H1 (cell line): ENCODE measurements around the gene NREP. TPM values are rescaled to one million over a fixed set of nuclear protein-coding genes. Genes with fewer than 3 reads are reported as not detected.

Experiments used
- CTCF ChIA-PET: fragments of 300-600 bp; sonication (Branson Sonifier 250); formaldehyde crosslinking; loops from one replicate; lab custom pipeline; 2021; ENCODE audit not compliant: partially characterized antibody; lab: Charles Lee
- POLR2A ChIA-PET: fragments of 300-600 bp; sonication (Branson Sonifier 250); formaldehyde crosslinking; loops from one replicate; lab custom pipeline; 2021; ENCODE audit warnings: inconsistent platforms; ENCODE audit not compliant: partially characterized antibody; lab: Charles Lee
- DNase-seq, 2 experiments: peaks; one replicate each; pipeline versions ENCODE4 v3.0.0 to v3.0.0-alpha.2; 2010 to 2022; ENCODE audit warnings: low spot score in 2 of 2, low read depth in 1 of 2, mixed read lengths in 1 of 2
- FAIRE-seq: peaks from 2 replicates; lab custom pipeline; 2011; peaks lifted over from hg19 to GRCh38; lab: Jason Lieb, UNC
- H2AFZ ChIP-seq: 2 replicates; pipeline ENCODE4 v1.8.1; 2012; ENCODE audit warnings: low read length, inconsistent platforms
- H2AK5ac ChIP-seq: 2 replicates; pipeline ENCODE4 v1.6.1; 2013; ENCODE audit warnings: low read depth, low read length
- H2BK120ac ChIP-seq: replicated peaks from 2 replicates; pipeline ENCODE3; 2013; ENCODE audit warnings: low read depth, low read length, inconsistent platforms
- H2BK12ac ChIP-seq: 2 replicates; pipeline ENCODE4 v1.6.1; 2013; ENCODE audit warnings: low read depth, low read length
- H2BK15ac ChIP-seq: 2 replicates; pipeline ENCODE4 v1.6.1; 2013; ENCODE audit warnings: low read length
- H2BK20ac ChIP-seq: 2 replicates; pipeline ENCODE4 v1.6.1; 2013; ENCODE audit warnings: low read length
- H2BK5ac ChIP-seq: 2 replicates; pipeline ENCODE4 v1.6.1; 2013; ENCODE audit warnings: low read depth, low read length
- H3K14ac ChIP-seq: 2 replicates; pipeline ENCODE4 v1.6.1; 2013; ENCODE audit warnings: inconsistent platforms; ENCODE audit not compliant: insufficient read length
- H3K18ac ChIP-seq: 2 replicates; pipeline ENCODE4 v1.6.1; 2013; ENCODE audit warnings: low read length; ENCODE audit errors: extremely low read depth
- H3K23ac ChIP-seq: 2 replicates; pipeline ENCODE4 v1.6.1; 2013; ENCODE audit warnings: inconsistent platforms; ENCODE audit not compliant: insufficient read length
- H3K23me2 ChIP-seq: 2 replicates; pipeline ENCODE4 v1.6.1; 2013; ENCODE audit warnings: low read depth, low read length
- H3K27ac ChIP-seq: 2 replicates; pipeline ENCODE4 v1.6.1; 2011; ENCODE audit warnings: low read depth, low read length, inconsistent platforms
- H3K27me3 ChIP-seq, 4 experiments: replicated peaks in 1 of 4; 1 replicate in 1 of 4; 2 replicates in 3 of 4; pipeline versions ENCODE4 v1.6.1 to v1.8.1; 2011 to 2013; ENCODE audit warnings: low read length in 3 of 4, mild to moderate bottlenecking in 3 of 4, inconsistent platforms in 2 of 4, mixed read lengths in 2 of 4, moderate library complexity in 1 of 4; ENCODE audit not compliant: control insufficient read depth in 3 of 4, insufficient read depth in 3 of 4; ENCODE audit errors: extremely low read depth in 1 of 4
- H3K36me3 ChIP-seq, 4 experiments: 2 replicates each; pipeline versions ENCODE4 v1.6.1 to v1.8.1; 2011 to 2013; ENCODE audit warnings: mild to moderate bottlenecking in 4 of 4, low read length in 3 of 4, moderate library complexity in 2 of 4, control low read depth in 1 of 4, inconsistent platforms in 1 of 4; ENCODE audit not compliant: insufficient read depth in 4 of 4, control insufficient read depth in 2 of 4
- H3K4ac ChIP-seq: replicated peaks from 2 replicates; pipeline ENCODE3; 2013; ENCODE audit warnings: low read length, low read depth, mixed read lengths, inconsistent platforms; ENCODE audit not compliant: insufficient read length
- H3K4me1 ChIP-seq, 4 experiments: replicated peaks in 1 of 4; 1 replicate in 1 of 4; 2 replicates in 3 of 4; pipeline versions ENCODE4 v1.6.1 to v1.8.1; 2011 to 2013; ENCODE audit warnings: low read length in 3 of 4, inconsistent platforms in 2 of 4, mixed read lengths in 1 of 4; ENCODE audit not compliant: insufficient read depth in 4 of 4, control insufficient read depth in 3 of 4
- H3K4me2 ChIP-seq, 2 experiments: 2 replicates each; pipeline versions ENCODE4 v1.6.1 to v1.8.1; 2011 to 2013; ENCODE audit warnings: low read depth in 2 of 2, low read length in 2 of 2, control low read depth in 1 of 2, inconsistent platforms in 1 of 2, mild to moderate bottlenecking in 1 of 2; ENCODE audit not compliant: insufficient read depth in 1 of 2
- H3K4me3 ChIP-seq, 4 experiments: fragments of 200-600, 300-600 bp in 1 of 4; sonication (generic), shearing (Covaris generic), sonication (Bioruptor Twin) in 1 of 4; 2 replicates each; pipeline versions ENCODE4 v1.5.1 to v1.8.1; 2011 to 2016; ENCODE audit warnings: low read length in 4 of 4, low read depth in 3 of 4, control low read depth in 2 of 4, inconsistent platforms in 2 of 4, mild to moderate bottlenecking in 2 of 4, mixed read lengths in 1 of 4, moderate library complexity in 1 of 4; ENCODE audit not compliant: insufficient read depth in 2 of 4; ENCODE audit errors: extremely low read depth in 1 of 4
- H3K56ac ChIP-seq: replicated peaks from 2 replicates; pipeline ENCODE3; 2013; ENCODE audit warnings: low read depth, mild to moderate bottlenecking, mixed read lengths, low read length, inconsistent platforms; ENCODE audit not compliant: insufficient read length
- H3K79me1 ChIP-seq: 2 replicates; pipeline ENCODE4 v1.6.1; 2013; ENCODE audit warnings: low read depth, low read length, control low read depth
- H3K79me2 ChIP-seq, 2 experiments: 2 replicates each; pipeline versions ENCODE4 v1.6.1 to v1.8.1; 2012 to 2013; ENCODE audit warnings: low read length in 2 of 2, mild to moderate bottlenecking in 2 of 2, inconsistent platforms in 1 of 2; ENCODE audit not compliant: insufficient read depth in 2 of 2, control insufficient read depth in 1 of 2
- H3K9ac ChIP-seq, 4 experiments: replicated peaks in 1 of 4; 1 replicate in 1 of 4; 2 replicates in 3 of 4; pipeline versions ENCODE4 v1.6.1 to v1.8.1; 2011 to 2013; ENCODE audit warnings: low read depth in 3 of 4, low read length in 3 of 4, control low read depth in 2 of 4, mild to moderate bottlenecking in 2 of 4, moderate library complexity in 2 of 4, inconsistent platforms in 1 of 4; ENCODE audit errors: extremely low read depth in 1 of 4
- H3K9me3 ChIP-seq, 2 experiments: 2 replicates each; pipeline versions ENCODE4 v1.6.1 to v1.8.1; 2012 to 2013; ENCODE audit warnings: mild to moderate bottlenecking in 2 of 2, moderate library complexity in 2 of 2, control low read depth in 1 of 2, inconsistent platforms in 1 of 2, low read depth in 1 of 2, low read length in 1 of 2, mixed read lengths in 1 of 2; ENCODE audit not compliant: insufficient read depth in 2 of 2
- H4K20me1 ChIP-seq, 2 experiments: replicated peaks in 1 of 2; 2 replicates each; pipeline versions ENCODE3 to v1.8.1; 2011 to 2013; ENCODE audit warnings: inconsistent platforms in 2 of 2, low read length in 2 of 2, mild to moderate bottlenecking in 1 of 2; ENCODE audit not compliant: insufficient read depth in 2 of 2, control insufficient read depth in 1 of 2
- H4K5ac ChIP-seq: 2 replicates; pipeline ENCODE4 v1.6.1; 2013; ENCODE audit warnings: low read length, low read depth, mixed read lengths, inconsistent platforms; ENCODE audit not compliant: insufficient read length
- H4K8ac ChIP-seq: 2 replicates; pipeline ENCODE4 v1.8.0; 2013; ENCODE audit warnings: mild to moderate bottlenecking, moderate library complexity, low read length, inconsistent platforms; ENCODE audit not compliant: insufficient read depth; ENCODE audit errors: extremely low read depth
- H4K91ac ChIP-seq: replicated peaks from 2 replicates; pipeline ENCODE3; 2013; ENCODE audit warnings: low read length, mixed read lengths, inconsistent platforms; ENCODE audit not compliant: insufficient read length
- ATF2 ChIP-seq: IDR thresholded peaks from 2 replicates; pipeline ENCODE4 v1.6.1; 2012; ENCODE audit warnings: low read length, inconsistent platforms
- ATF3 ChIP-seq: IDR thresholded peaks from 2 replicates; pipeline ENCODE4 v1.6.1; 2011; ENCODE audit warnings: low read depth, mild to moderate bottlenecking, low read length; ENCODE audit not compliant: insufficient read depth
- GTF2F1 ChIP-seq: IDR thresholded peaks from 2 replicates; pipeline ENCODE4 v1.6.1; 2012; ENCODE audit warnings: low read depth, low read length, improper control_type of control experiment, borderline replicate concordance
- KDM5A ChIP-seq: fragments of 200-600 bp; IDR thresholded peaks from 2 replicates; pipeline ENCODE4 v1.7.1; 2012; ENCODE audit warnings: mild to moderate bottlenecking, low read length, inconsistent platforms, mixed read lengths
- PHF8 ChIP-seq: fragments of 200-600 bp; sonication (generic); conservative IDR thresholded peaks from 2 replicates; pipeline ENCODE4 v1.7.1; 2012; ENCODE audit warnings: low read depth, mild to moderate bottlenecking, inconsistent platforms, low read length, moderate library complexity
- RFX5 ChIP-seq: IDR thresholded peaks from 2 replicates; pipeline ENCODE4 v1.6.1; 2011; ENCODE audit warnings: low read depth, low read length, improper control_type of control experiment, borderline replicate concordance
- RXRA ChIP-seq: IDR thresholded peaks from 2 replicates; pipeline ENCODE4 v1.6.1; 2011; ENCODE audit warnings: low read depth, mild to moderate bottlenecking, low read length, moderate library complexity; ENCODE audit not compliant: insufficient read depth
- SAP30 ChIP-seq: fragments of 300-600 bp; sonication (generic); IDR thresholded peaks from 2 replicates; pipeline ENCODE4 v1.7.1; 2012; ENCODE audit warnings: low read length, moderate library complexity, mild to moderate bottlenecking, inconsistent platforms; ENCODE audit not compliant: insufficient read depth, insufficient replicate concordance
- SIX5 ChIP-seq: IDR thresholded peaks from 2 replicates; pipeline ENCODE4 v1.6.1; 2011; ENCODE audit warnings: mild to moderate bottlenecking, low read depth, low read length
- USF2 ChIP-seq: IDR thresholded peaks from 2 replicates; pipeline ENCODE4 v1.6.1; 2011; ENCODE audit warnings: low read length, improper control_type of control experiment
- WGBS, 2 experiments: shearing (Covaris generic) in 1 of 2; methylation state at CpG; one replicate each; pipeline versions ENCODE4 v1.1.6 to v1.1.7; 2013 to 2015; ENCODE audit warnings: low lambda C conversion rate in 2 of 2, mixed read lengths in 2 of 2, inconsistent platforms in 1 of 2, low coverage in 1 of 2, missing lambda C conversion rate in 1 of 2; ENCODE audit not compliant: insufficient replicate concordance in 2 of 2, insufficient coverage in 1 of 2, insufficient read length in 1 of 2; ENCODE audit errors: extremely low coverage in 1 of 2, missing lambda C conversion rate in 1 of 2; 5-methylcytosine and 5-hydroxymethylcytosine counted together
- polyA plus RNA-seq, 7 experiments: library from polyadenylated mRNA; depleted of rRNA in 3 of 7; stranded (reverse) in 5 of 7; unstranded in 2 of 7; fragments of >200 nt in 5 of 7; fragments of 200-250 nt in 2 of 7; gene quantifications; 1 replicate in 5 of 7; 2 replicates in 1 of 7; 4 replicates in 1 of 7; pipeline versions ENCODE4 v1.2.1 to v1.2.3, GENCODE V29; 2011 to 2013; ENCODE audit warnings: missing spikeins in 2 of 7, mixed read lengths in 2 of 7
- total RNA-seq: library from RNA; stranded (reverse); fragmentation: NEBNext Ultra II Directional; extraction: Animal tissue kit (Norgen Biotek cat#: 25700); gene quantifications from 2 replicates; pipeline ENCODE4 v1.2.1, GENCODE V29; 2021

The NREP gene
- total and polyA plus RNA-seq, 2 of the 8 experiments (the other 6 are each of a cell fraction or from before 2014, with no cell fraction given): 254 to 301 TPM

GRCh38 chr5:111743988-111744387 is 13.0 kb downstream of the NREP start:
- no peak for FAIRE-seq
- no peak overlapping the region for H2BK5ac ChIP-seq
- TF ChIP-seq RXRA (no peak), PHF8 (no peak), RFX5 (no peak), SAP30 (no peak), USF2 (no peak), ATF2 (no peak), ATF3 (no peak), SIX5 (no peak), KDM5A (no peak), GTF2F1 (no peak)

More at GRCh38 chr5:111743988-111744387, 13.0 kb downstream of the NREP start:
- no peak overlapping the region for H3K4me2 ChIP-seq
- no peak overlapping the region for H2BK120ac ChIP-seq
- H3K27ac ChIP-seq: no peak overlapping the region
- H2AK5ac ChIP-seq: no peak overlapping the region
- no peak overlapping the region for H4K5ac ChIP-seq
- no peak overlapping the region for H3K4ac ChIP-seq
- H2BK15ac ChIP-seq: no peak overlapping the region
- H3K79me1 ChIP-seq: peaks cover 4% of the 10 kb centered on the region
- H3K27me3 ChIP-seq: no peaks in the 10 kb centered on the region
- H3K4me3 ChIP-seq: no peak overlapping the region
- WGBS, 2 experiments: 89% methylated on average over 2 of the region's 2 CpGs; no CpG with 5 or more reads in 1 of the 2 experiments
- ChIA-PET POLR2A (interaction anchor here (0.8 to 2.8 kb wide), 6 partner anchors 8 to 14 kb away, joined by 3 to 15 read pairs (median 4); partner anchors contain the start of gene NREP), CTCF (no interaction called here)
- no peak overlapping the region for H4K8ac ChIP-seq
- no peak overlapping the region for H3K56ac ChIP-seq
- peaks cover 4 to 23% of the 10 kb centered on the region in 2 experiments for H4K20me1 ChIP-seq
- H4K91ac ChIP-seq: no peak overlapping the region
- DNase-seq: no peak
- no peak overlapping the region for H2BK12ac ChIP-seq
- peaks cover 2 to 19% (median 12%) of the 10 kb centered on the region in 4 experiments; a peak in 6 of 7 replicates for H3K4me1 ChIP-seq
- H3K14ac ChIP-seq: no peak overlapping the region
- no peaks in the 10 kb centered on the region for H3K23me2 ChIP-seq
- H3K79me2 ChIP-seq: peaks cover 8 to 99% of the 10 kb centered on the region in 2 experiments; a peak in 3 of 4 replicates
- H2BK20ac ChIP-seq: no peak overlapping the region
- no peak overlapping the region for H3K9ac ChIP-seq
- H3K18ac ChIP-seq: no peak overlapping the region
- no peaks in the 10 kb centered on the region for H3K9me3 ChIP-seq
- no peak overlapping the region for H2AFZ ChIP-seq
- H3K23ac ChIP-seq: no peak overlapping the region
- H3K36me3 ChIP-seq: peaks cover 0 to 6% (median 3%) of the 10 kb centered on the region in 4 experiments; a peak in 5 of 8 replicates
